Stimulated activated effector memory CD8-positive, alpha-beta T cell treated with anti-CD3 and anti-CD28 coated beads, Interleukin-12 subunit alpha, Interleukin-12 subunit beta, amount 100 ng/mL, for 72 hours (primary cell): ENCODE measurements around the gene MYRIP.

Experiments used
- ATAC-seq: fragments of 150-1000 bp; cut with Tn5 transposase; 2 replicates; pipeline ENCODE4 v1.10.0; 2021
- DNase-seq, 2 donors: peaks; one replicate each; pipeline ENCODE4 v3.0.0; 2021 to 2022; ENCODE audit warnings: low spot score in 2 of 2
- H3K27ac Mint-ChIP-seq: one replicate; pipeline ENCODE4 v1.8.0; 2022; ENCODE audit warnings: mild to moderate bottlenecking, mixed read lengths
- H3K36me3 Mint-ChIP-seq: one replicate; pipeline ENCODE4 v1.8.0; 2022; ENCODE audit warnings: mild to moderate bottlenecking, mixed read lengths
- H3K4me1 Mint-ChIP-seq: one replicate; pipeline ENCODE4 v1.8.0; 2022; ENCODE audit warnings: mixed read lengths
- H3K4me3 Mint-ChIP-seq: one replicate; pipeline ENCODE4 v1.8.0; 2022; ENCODE audit warnings: mild to moderate bottlenecking, mixed read lengths
- H3K9me3 Mint-ChIP-seq: one replicate; pipeline ENCODE4 v1.8.0; 2022; ENCODE audit warnings: mixed read lengths

Gene MYRIP

GRCh38 chr3:40228792-40229350 is 419.5 kb downstream of the MYRIP start:
- ATAC-seq (no peak), DNase-seq (no peak)
- Mint-ChIP-seq H3K4me3 (no peak overlapping the region), H3K36me3 (no peaks in the 10 kb centered on the region), H3K27ac (no peak overlapping the region), H3K4me1 (no peaks in the 10 kb centered on the region), H3K9me3 (no peaks in the 10 kb centered on the region)

- Mint-ChIP-seq H3K4me3 (no peak overlapping the region), H3K36me3 (no peaks in the 10 kb centered on the region), H3K4me1 (no peaks in the 10 kb centered on the region), H3K27ac (no peak overlapping the region), H3K9me3 (no peaks in the 10 kb centered on the region)
- ATAC-seq (peak; percentile 29), DNase-seq (no peak)
These were observed 420.0 kb downstream of the MYRIP start for GRCh38 chr3:40229386-40229785.

- ATAC-seq: no peak
- H3K4me1 Mint-ChIP-seq: no peaks in the 10 kb centered on the region
- DNase-seq: no peak
- H3K9me3 Mint-ChIP-seq: no peaks in the 10 kb centered on the region
- no peak overlapping the region for H3K4me3 Mint-ChIP-seq
- no peaks in the 10 kb centered on the region for H3K36me3 Mint-ChIP-seq
- no peak overlapping the region for H3K27ac Mint-ChIP-seq
These were observed 420.6 kb downstream of the MYRIP start for GRCh38 chr3:40229963-40230362.

- Mint-ChIP-seq H3K36me3 (no peaks in the 10 kb centered on the region), H3K4me3 (no peak overlapping the region), H3K27ac (no peak overlapping the region), H3K4me1 (no peaks in the 10 kb centered on the region), H3K9me3 (no peaks in the 10 kb centered on the region)
- DNase-seq: no peak
- no peak for ATAC-seq
These were observed 421.0 kb downstream of the MYRIP start for GRCh38 chr3:40230382-40230781.

- Mint-ChIP-seq H3K4me1 (no peaks in the 10 kb centered on the region), H3K9me3 (no peaks in the 10 kb centered on the region), H3K36me3 (no peaks in the 10 kb centered on the region), H3K4me3 (no peak overlapping the region), H3K27ac (no peak overlapping the region)
- no peak for DNase-seq
- no peak for ATAC-seq
These were observed 423.2 kb downstream of the MYRIP start for GRCh38 chr3:40232626-40233025.

GRCh38 chr3:40237159-40237558 is 427.8 kb downstream of the MYRIP start:
- H3K4me1 Mint-ChIP-seq: no peaks in the 10 kb centered on the region
- no peak overlapping the region for H3K27ac Mint-ChIP-seq
- no peak for DNase-seq
- no peaks in the 10 kb centered on the region for H3K9me3 Mint-ChIP-seq
- H3K4me3 Mint-ChIP-seq: no peak overlapping the region
- no peak for ATAC-seq
- no peaks in the 10 kb centered on the region for H3K36me3 Mint-ChIP-seq

GRCh38 chr3:40237889-40238571 is 428.6 kb downstream of the MYRIP start:
- Mint-ChIP-seq H3K9me3 (no peaks in the 10 kb centered on the region), H3K27ac (no peak overlapping the region), H3K36me3 (no peaks in the 10 kb centered on the region), H3K4me3 (no peak overlapping the region), H3K4me1 (no peaks in the 10 kb centered on the region)
- DNase-seq (no peak), ATAC-seq (no peak)

GRCh38 chr3:40240921-40241320 is 431.5 kb downstream of the MYRIP start:
- no peaks in the 10 kb centered on the region for H3K9me3 Mint-ChIP-seq
- no peaks in the 10 kb centered on the region for H3K4me1 Mint-ChIP-seq
- no peaks in the 10 kb centered on the region for H3K36me3 Mint-ChIP-seq
- no peak overlapping the region for H3K27ac Mint-ChIP-seq
- no peak for DNase-seq
- H3K4me3 Mint-ChIP-seq: no peak overlapping the region
- ATAC-seq: no peak

- no peaks in the 10 kb centered on the region for H3K9me3 Mint-ChIP-seq
- no peak overlapping the region for H3K4me3 Mint-ChIP-seq
- ATAC-seq (no peak), DNase-seq (no peak)
- no peaks in the 10 kb centered on the region for H3K36me3 Mint-ChIP-seq
- no peaks in the 10 kb centered on the region for H3K4me1 Mint-ChIP-seq
- H3K27ac Mint-ChIP-seq: no peak overlapping the region
These were observed 432.8 kb downstream of the MYRIP start for GRCh38 chr3:40242216-40242615.

- H3K9me3 Mint-ChIP-seq: no peaks in the 10 kb centered on the region
- no peaks in the 10 kb centered on the region for H3K36me3 Mint-ChIP-seq
- H3K27ac Mint-ChIP-seq: no peak overlapping the region
- H3K4me3 Mint-ChIP-seq: no peak overlapping the region
- ATAC-seq (no peak), DNase-seq (no peak)
- no peaks in the 10 kb centered on the region for H3K4me1 Mint-ChIP-seq
These were observed 433.2 kb downstream of the MYRIP start for GRCh38 chr3:40242638-40243037.

GRCh38 chr3:40243056-40243455 is 433.6 kb downstream of the MYRIP start:
- Mint-ChIP-seq H3K4me3 (no peak overlapping the region), H3K9me3 (no peaks in the 10 kb centered on the region), H3K36me3 (no peaks in the 10 kb centered on the region), H3K27ac (no peak overlapping the region), H3K4me1 (no peaks in the 10 kb centered on the region)
- ATAC-seq (no peak), DNase-seq (no peak)

- no peak for ATAC-seq
- H3K4me1 Mint-ChIP-seq: no peaks in the 10 kb centered on the region
- no peak overlapping the region for H3K4me3 Mint-ChIP-seq
- no peaks in the 10 kb centered on the region for H3K36me3 Mint-ChIP-seq
- H3K9me3 Mint-ChIP-seq: no peaks in the 10 kb centered on the region
- DNase-seq: no peak
- H3K27ac Mint-ChIP-seq: no peak overlapping the region
These were observed 438.5 kb downstream of the MYRIP start for GRCh38 chr3:40247714-40248454.

- no peaks in the 10 kb centered on the region for H3K9me3 Mint-ChIP-seq
- no peaks in the 10 kb centered on the region for H3K4me1 Mint-ChIP-seq
- no peak overlapping the region for H3K27ac Mint-ChIP-seq
- H3K36me3 Mint-ChIP-seq: no peaks in the 10 kb centered on the region
- H3K4me3 Mint-ChIP-seq: no peak overlapping the region
- DNase-seq: no peak
- ATAC-seq: no peak
These were observed 439.2 kb downstream of the MYRIP start for GRCh38 chr3:40248591-40248990.

- DNase-seq (no peak), ATAC-seq (no peak)
- H3K27ac Mint-ChIP-seq: no peak overlapping the region
- H3K4me1 Mint-ChIP-seq: no peaks in the 10 kb centered on the region
- H3K4me3 Mint-ChIP-seq: no peak overlapping the region
- H3K9me3 Mint-ChIP-seq: no peaks in the 10 kb centered on the region
- H3K36me3 Mint-ChIP-seq: no peaks in the 10 kb centered on the region
These were observed 439.8 kb downstream of the MYRIP start for GRCh38 chr3:40249168-40249567.

GRCh38 chr3:40254491-40254890 is 445.1 kb downstream of the MYRIP start:
- no peaks in the 10 kb centered on the region for H3K4me1 Mint-ChIP-seq
- no peak overlapping the region for H3K4me3 Mint-ChIP-seq
- H3K36me3 Mint-ChIP-seq: no peaks in the 10 kb centered on the region
- H3K27ac Mint-ChIP-seq: no peak overlapping the region
- ATAC-seq (no peak), DNase-seq (no peak)
- H3K9me3 Mint-ChIP-seq: no peaks in the 10 kb centered on the region

GRCh38 chr3:40254891-40255290 is 445.5 kb downstream of the MYRIP start:
- ATAC-seq (no peak), DNase-seq (no peak)
- no peak overlapping the region for H3K27ac Mint-ChIP-seq
- no peak overlapping the region for H3K4me3 Mint-ChIP-seq
- H3K36me3 Mint-ChIP-seq: no peaks in the 10 kb centered on the region
- H3K4me1 Mint-ChIP-seq: no peaks in the 10 kb centered on the region
- no peaks in the 10 kb centered on the region for H3K9me3 Mint-ChIP-seq
